Tibial artery (tissue), 4 donors: ENCODE measurements around the gene MAGI2.

Experiments
- DNase-seq, 2 donors: peaks; one replicate each; pipeline ENCODE4 v3.0.0-alpha.2; 2019
- H3K27ac ChIP-seq, 2 donors: fragments of 200-600 bp; sonication (generic) in 1 of 2; 1 replicate in 1 of 2; 2 replicates in 1 of 2; pipeline ENCODE4 v1.5.1; 2018 to 2019; ENCODE audit warnings: mild to moderate bottlenecking in 1 of 2
- H3K27me3 ChIP-seq, 2 donors: fragments of 200-600 bp; sonication (generic) in 1 of 2; one replicate each; pipeline versions ENCODE4 v1.5.1 to v1.6.0; 2016 to 2019
- H3K36me3 ChIP-seq, 3 donors: fragments of 200-600 bp; sonication (generic) in 2 of 3; one replicate each; pipeline ENCODE4 v1.5.1; 2016 to 2019; ENCODE audit warnings: mild to moderate bottlenecking in 2 of 3
- H3K4me1 ChIP-seq, 4 donors: fragments of 200-600 bp; sonication (generic) in 2 of 4; 1 replicate in 3 of 4; 2 replicates in 1 of 4; pipeline ENCODE4 v1.5.1; 2016 to 2019
- H3K4me3 ChIP-seq, 2 donors: fragments of 200-600 bp; sonication (generic) in 1 of 2; 1 replicate in 1 of 2; 2 replicates in 1 of 2; pipeline ENCODE4 v1.5.1; 2018 to 2019; ENCODE audit warnings: mild to moderate bottlenecking in 2 of 2
- H3K9me3 ChIP-seq, 3 donors: fragments of 200-600 bp; sonication (generic) in 1 of 3; one replicate each; pipeline ENCODE4 v1.5.1; 2016 to 2019
- intact Hi-C: fragments of 100-400 bp; cut with DNase I; formaldehyde crosslinking; loops from one replicate; pipeline ENCODE4 v1.15.0; 2023; ENCODE audit warnings: low total_unique reads
- TF ChIP-seq, protein P1 (sequence below), 2 experiments: fragments of 200-600 bp in 1 of 2; fragments of 450-650 bp in 1 of 2; IDR thresholded peaks; one replicate each; pipeline ENCODE4 v1.5.1; 2017 to 2019; ENCODE audit warnings: antibody characterized with exemption in 2 of 2, mild to moderate bottlenecking in 1 of 2, moderate library complexity in 1 of 2

MAGI2 gene

DNA sequence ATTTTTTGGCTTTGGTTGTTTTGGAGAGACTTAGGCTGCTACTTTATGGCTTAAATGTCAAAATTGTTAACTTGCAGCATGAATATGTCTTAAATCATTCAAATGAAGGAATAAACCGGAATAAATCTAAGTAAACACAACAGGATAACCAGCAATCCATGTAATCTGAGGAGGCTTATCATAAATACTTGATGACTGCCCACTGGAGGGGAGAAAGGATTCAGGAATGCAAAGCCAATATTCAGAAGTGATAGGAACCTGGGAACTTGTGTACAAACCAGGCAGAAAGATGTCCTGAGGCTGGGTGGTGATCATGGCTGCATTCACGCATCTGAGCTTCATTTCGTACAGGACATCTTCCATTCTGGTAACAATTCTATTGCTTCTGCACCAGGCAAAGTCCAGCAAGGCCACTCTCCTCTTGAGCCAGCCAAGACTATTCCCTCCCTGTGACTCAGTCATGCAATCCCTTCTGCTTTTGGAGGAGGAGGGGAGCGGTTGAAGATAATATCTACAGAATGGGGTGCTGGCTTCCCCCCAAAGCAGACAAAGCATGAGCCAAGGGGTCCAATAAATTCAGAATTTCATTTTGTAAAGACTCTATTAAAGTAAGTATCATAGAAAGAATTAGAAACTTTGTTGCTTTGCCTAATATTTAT lies 1280.4 kb downstream of the MAGI2 start:
- intact Hi-C loops, result no loop called here
- TF ChIP-seq, protein P1, sequence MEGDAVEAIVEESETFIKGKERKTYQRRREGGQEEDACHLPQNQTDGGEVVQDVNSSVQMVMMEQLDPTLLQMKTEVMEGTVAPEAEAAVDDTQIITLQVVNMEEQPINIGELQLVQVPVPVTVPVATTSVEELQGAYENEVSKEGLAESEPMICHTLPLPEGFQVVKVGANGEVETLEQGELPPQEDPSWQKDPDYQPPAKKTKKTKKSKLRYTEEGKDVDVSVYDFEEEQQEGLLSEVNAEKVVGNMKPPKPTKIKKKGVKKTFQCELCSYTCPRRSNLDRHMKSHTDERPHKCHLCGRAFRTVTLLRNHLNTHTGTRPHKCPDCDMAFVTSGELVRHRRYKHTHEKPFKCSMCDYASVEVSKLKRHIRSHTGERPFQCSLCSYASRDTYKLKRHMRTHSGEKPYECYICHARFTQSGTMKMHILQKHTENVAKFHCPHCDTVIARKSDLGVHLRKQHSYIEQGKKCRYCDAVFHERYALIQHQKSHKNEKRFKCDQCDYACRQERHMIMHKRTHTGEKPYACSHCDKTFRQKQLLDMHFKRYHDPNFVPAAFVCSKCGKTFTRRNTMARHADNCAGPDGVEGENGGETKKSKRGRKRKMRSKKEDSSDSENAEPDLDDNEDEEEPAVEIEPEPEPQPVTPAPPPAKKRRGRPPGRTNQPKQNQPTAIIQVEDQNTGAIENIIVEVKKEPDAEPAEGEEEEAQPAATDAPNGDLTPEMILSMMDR (IDR thresholded peaks at IDR 0.05), result no peak
- Histone ChIP-seq H3K27me3 (no peaks in the 10 kb centered on the region), H3K36me3 (no peaks in the 10 kb centered on the region), H3K4me3 (no peak overlapping the region), H3K4me1 (peaks cover 0 to 60% (median 23%) of the 10 kb centered on the region in 4 donors), H3K27ac (peak overlapping the region; percentile 41 to 46), H3K9me3 (no peaks in the 10 kb centered on the region)
- no peak for DNase-seq

DNA sequence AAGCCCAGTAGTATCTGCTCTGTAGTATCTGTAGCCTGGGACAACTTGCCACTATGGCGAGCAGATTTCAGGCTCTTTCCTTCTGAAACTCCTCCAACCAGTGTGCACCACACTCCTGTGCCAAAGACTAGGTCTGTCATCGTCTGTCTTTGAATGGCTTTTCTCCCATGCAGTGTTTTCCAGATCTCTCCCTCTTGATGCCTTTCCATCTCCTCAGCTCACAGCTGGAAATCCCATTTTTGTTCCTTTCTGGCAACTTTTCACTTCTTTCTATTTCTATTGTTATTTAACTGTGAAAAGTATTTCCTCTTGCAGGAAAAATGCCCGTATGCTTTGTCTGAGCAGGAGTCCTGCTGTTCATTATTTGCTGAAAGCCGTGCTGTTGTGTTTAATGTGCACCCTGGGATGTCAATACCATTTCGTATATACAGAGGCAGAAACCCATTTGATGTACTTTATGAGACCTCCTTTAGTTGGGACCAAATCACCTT lies 1281.2 kb downstream of the MAGI2 start:
- H3K27me3 ChIP-seq, result no peaks in the 10 kb centered on the region
- no peaks in the 10 kb centered on the region for H3K9me3 ChIP-seq
- peaks cover 0 to 5% (median 0%) of the 10 kb centered on the region in 3 donors for H3K36me3 ChIP-seq
- peaks cover 0 to 60% (median 23%) of the 10 kb centered on the region in 4 donors for H3K4me1 ChIP-seq
- peak overlapping the region; percentile 41 to 46 for H3K27ac ChIP-seq
- intact Hi-C loops, result no loop called here
- TF ChIP-seq, protein P1 (IDR thresholded peaks at IDR 0.05), result no peak
- H3K4me3 ChIP-seq, result no peak overlapping the region
- no peak for DNase-seq

DNA sequence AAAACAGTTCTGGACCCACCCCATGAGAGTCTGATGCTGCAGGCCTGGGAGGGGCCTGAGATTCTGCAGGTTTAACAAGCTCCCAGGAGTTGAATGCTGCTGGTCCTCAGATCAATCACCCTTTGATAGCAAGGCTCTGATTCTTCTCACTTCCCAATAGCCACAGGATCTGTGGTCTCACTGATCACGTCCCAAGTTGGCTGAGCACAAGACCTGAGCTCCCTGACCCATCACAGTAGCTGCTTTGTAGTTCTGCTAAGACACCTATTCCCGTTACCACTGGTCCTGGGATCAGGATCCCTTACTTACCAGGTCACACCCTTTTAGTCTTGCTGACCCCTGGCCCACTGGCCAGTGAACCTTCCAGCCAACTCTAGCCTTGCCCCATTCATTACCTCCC lies 1282.1 kb downstream of the MAGI2 start:
- H3K27me3 ChIP-seq, result no peaks in the 10 kb centered on the region
- intact Hi-C loops, result no loop called here
- no peaks in the 10 kb centered on the region for H3K9me3 ChIP-seq
- TF ChIP-seq, protein P1 (IDR thresholded peaks at IDR 0.05), result no peak
- H3K4me1 ChIP-seq, result peaks cover 0 to 56% (median 23%) of the 10 kb centered on the region in 4 donors
- H3K36me3 ChIP-seq, result peaks cover 0 to 13% (median 5%) of the 10 kb centered on the region in 3 donors
- DNase-seq, result no peak
- no peak overlapping the region for H3K4me3 ChIP-seq
- no peak overlapping the region for H3K27ac ChIP-seq

DNA sequence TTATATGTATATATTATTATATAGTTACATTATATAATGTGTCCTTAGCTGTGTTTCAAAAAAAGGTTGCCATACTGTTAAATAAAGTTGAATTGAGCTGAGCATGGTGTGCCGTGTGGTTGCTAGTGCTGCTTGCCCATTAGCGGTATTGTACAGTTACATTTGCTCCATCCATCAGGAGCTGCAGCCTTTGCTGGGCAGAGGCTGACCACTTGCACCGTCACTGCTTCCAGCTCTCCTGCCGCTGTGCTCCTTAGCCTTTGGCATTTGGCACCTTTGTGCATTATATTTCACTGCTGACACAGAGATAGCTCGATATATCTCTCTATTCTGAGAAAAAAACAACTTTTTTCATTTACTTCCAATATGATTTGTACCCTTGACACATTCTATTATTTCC lies 1282.7 kb downstream of the MAGI2 start:
- peaks cover 0 to 50% (median 20%) of the 10 kb centered on the region in 4 donors for H3K4me1 ChIP-seq
- H3K4me3 ChIP-seq, result no peak overlapping the region
- H3K27me3 ChIP-seq, result no peaks in the 10 kb centered on the region
- no peak for DNase-seq
- H3K9me3 ChIP-seq, result no peaks in the 10 kb centered on the region
- TF ChIP-seq, protein P1 (IDR thresholded peaks at IDR 0.05), result no peak
- H3K27ac ChIP-seq, result no peak overlapping the region
- H3K36me3 ChIP-seq, result peaks cover 0 to 13% (median 5%) of the 10 kb centered on the region in 3 donors
- intact Hi-C loops, result no loop called here

DNA sequence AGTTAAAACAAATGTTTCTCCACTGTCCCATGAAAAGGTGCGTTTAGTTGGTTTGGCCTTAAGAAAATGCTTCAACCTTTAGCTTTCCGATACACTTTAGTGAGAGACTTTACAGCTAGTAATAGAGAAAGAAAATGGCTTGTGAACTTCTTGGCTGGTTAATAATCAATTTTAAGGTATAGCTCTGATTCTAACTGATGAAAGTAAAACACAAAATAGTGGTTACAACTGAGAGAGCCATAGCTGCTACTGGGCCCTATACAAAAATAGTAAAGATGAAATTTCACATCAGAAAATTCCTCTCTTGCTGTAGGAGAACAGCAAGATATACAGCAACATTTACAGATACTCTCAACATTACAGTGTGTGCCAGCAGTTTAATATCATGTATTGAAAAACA lies 1283.5 kb downstream of the MAGI2 start:
- Histone ChIP-seq H3K9me3 (no peaks in the 10 kb centered on the region), H3K27me3 (no peaks in the 10 kb centered on the region), H3K27ac (no peak overlapping the region), H3K4me3 (no peak overlapping the region), H3K4me1 (peaks cover 0 to 42% (median 14%) of the 10 kb centered on the region in 4 donors), H3K36me3 (peaks cover 0 to 13% (median 5%) of the 10 kb centered on the region in 3 donors)
- intact Hi-C loops, result no loop called here
- no peak for DNase-seq
- TF ChIP-seq, protein P1 (IDR thresholded peaks at IDR 0.05), result no peak
